Endothelial cell of umbilical vein (primary cell): ENCODE results near the gene GPSM1. TPM values are rescaled to one million over a fixed set of nuclear protein-coding genes. Genes with fewer than 3 reads are reported as not detected.

ENCODE experiments used
- BruUV-seq: library from RNA; stranded (reverse); fragments of 400-500 nt; replicated peaks from 2 replicates; lab custom pipeline; 2021; lab: Mats Ljungman, UMichigan
- CTCF ChIA-PET: fragments of 300-600, 350-600 bp; sonication (Branson Sonifier 250); formaldehyde crosslinking; loops from one replicate; lab custom pipeline; 2021; ENCODE audit warnings: antibody characterized with exemption, inconsistent platforms; lab: Charles Lee
- POLR2A ChIA-PET: fragments of 300-600, 350-600 bp; sonication (Branson Sonifier 250); formaldehyde crosslinking; loops from one replicate; lab custom pipeline; 2021; ENCODE audit warnings: antibody characterized with exemption, inconsistent platforms; lab: Charles Lee
- DNase-seq: peaks from one replicate; pipeline ENCODE4 v3.0.0-alpha.2; 2011; ENCODE audit warnings: low read depth, low spot score
- FAIRE-seq: peaks from 2 replicates; lab custom pipeline; 2011; peaks lifted over from hg19 to GRCh38; lab: Jason Lieb, UNC
- H2AFZ ChIP-seq: 2 replicates; pipeline ENCODE4 v1.6.0; 2012; ENCODE audit warnings: low read depth, low read length, control low read depth, inconsistent platforms
- H3K27ac ChIP-seq: 2 replicates; pipeline ENCODE4 v1.5.1; 2011; ENCODE audit warnings: low read depth, mild to moderate bottlenecking, control low read depth, low read length, moderate library complexity; ENCODE audit not compliant: insufficient read depth
- H3K27me3 ChIP-seq, 2 experiments: 2 replicates each; pipeline versions ENCODE4 v1.6.0 to v1.6.1; 2011; ENCODE audit warnings: low read length in 2 of 2, mixed read lengths in 1 of 2; ENCODE audit not compliant: control insufficient read depth in 2 of 2, insufficient read depth in 2 of 2
- H3K36me3 ChIP-seq, 2 experiments: 2 replicates in 1 of 2; 3 replicates in 1 of 2; pipeline ENCODE4 v1.5.1; 2011; ENCODE audit warnings: low read length in 2 of 2, mild to moderate bottlenecking in 1 of 2, moderate library complexity in 1 of 2; ENCODE audit not compliant: control insufficient read depth in 2 of 2, insufficient read depth in 2 of 2; ENCODE audit errors: extremely low read depth in 1 of 2
- H3K4me1 ChIP-seq: 3 replicates; pipeline ENCODE4 v1.5.1; 2011; ENCODE audit warnings: mild to moderate bottlenecking, low read length; ENCODE audit not compliant: control insufficient read depth, insufficient read depth; ENCODE audit errors: extremely low read depth
- H3K4me2 ChIP-seq: 2 replicates; pipeline ENCODE4 v1.6.1; 2011; ENCODE audit warnings: low read length, control low read depth, mixed read lengths; ENCODE audit not compliant: insufficient read depth
- H3K4me3 ChIP-seq, 3 experiments: fragments of 200-600 bp in 1 of 3; sonication (generic), shearing (Covaris generic) in 1 of 3; replicated peaks in 1 of 3; 2 replicates each; pipeline ENCODE4 v1.5.1; 2011 to 2016; ENCODE audit warnings: control low read depth in 3 of 3, low read length in 3 of 3, mild to moderate bottlenecking in 2 of 3, inconsistent platforms in 1 of 3, low read depth in 1 of 3, moderate library complexity in 1 of 3; ENCODE audit not compliant: insufficient read depth in 1 of 3
- H3K79me2 ChIP-seq: 2 replicates; pipeline ENCODE4 v1.6.0; 2012; ENCODE audit warnings: low read length, inconsistent platforms; ENCODE audit not compliant: control insufficient read depth, insufficient read depth
- H3K9ac ChIP-seq: replicated peaks from 2 replicates; pipeline ENCODE3; 2011; ENCODE audit warnings: low read length, control low read depth; ENCODE audit not compliant: insufficient read depth; ENCODE audit errors: extremely low read depth
- H3K9me1 ChIP-seq: replicated peaks from 3 replicates; pipeline ENCODE4 v1.6.0; 2011; ENCODE audit warnings: mild to moderate bottlenecking, low read length; ENCODE audit not compliant: control insufficient read depth, insufficient read depth; ENCODE audit errors: extremely low read depth
- H3K9me3 ChIP-seq: replicated peaks from 2 replicates; pipeline ENCODE4 v1.5.1; 2012; ENCODE audit warnings: low read length, inconsistent platforms; ENCODE audit not compliant: control insufficient read depth, insufficient read depth
- H4K20me1 ChIP-seq: replicated peaks from 2 replicates; pipeline ENCODE3; 2011; ENCODE audit warnings: mild to moderate bottlenecking, low read length; ENCODE audit not compliant: control insufficient read depth, insufficient read depth; ENCODE audit errors: extremely low read depth
- CTCF ChIP-seq, 2 donors: IDR thresholded peaks; 1 replicate in 1 of 2; 2 replicates in 1 of 2; pipeline ENCODE4 v1.5.1; 2011; ENCODE audit warnings: low read length in 2 of 2, mild to moderate bottlenecking in 2 of 2, moderate library complexity in 2 of 2, control low read depth in 1 of 2, inconsistent platforms in 1 of 2, low read depth in 1 of 2; ENCODE audit not compliant: insufficient read depth in 1 of 2; ENCODE audit errors: extremely low read depth in 1 of 2
- EZH2 ChIP-seq: IDR thresholded peaks from 2 replicates; pipeline ENCODE4 v1.6.1; 2012; ENCODE audit warnings: borderline replicate concordance, low read depth, mild to moderate bottlenecking, moderate library complexity, low read length, inconsistent platforms; ENCODE audit not compliant: severe bottlenecking
- FOS ChIP-seq: IDR thresholded peaks from 2 replicates; pipeline ENCODE4 v1.6.1; 2011; ENCODE audit warnings: mild to moderate bottlenecking, low read length, moderate library complexity, borderline replicate concordance; ENCODE audit not compliant: insufficient read depth
- GATA2 ChIP-seq: IDR thresholded peaks from 2 replicates; pipeline ENCODE4 v1.7.0; 2011; ENCODE audit warnings: low read depth, mild to moderate bottlenecking, moderate library complexity, mixed read lengths, low read length; ENCODE audit not compliant: insufficient read length, insufficient read depth
- JUN ChIP-seq: IDR thresholded peaks from 2 replicates; pipeline ENCODE4 v1.6.1; 2011; ENCODE audit warnings: borderline replicate concordance, low read depth; ENCODE audit not compliant: insufficient read length, insufficient read depth
- MAX ChIP-seq: IDR thresholded peaks from 2 replicates; pipeline ENCODE4 v1.6.1; 2011; ENCODE audit not compliant: insufficient read depth, insufficient read length
- MYC ChIP-seq: IDR thresholded peaks from one replicate; pipeline ENCODE4 v1.6.1; 2011; ENCODE audit warnings: mild to moderate bottlenecking, low read depth, low read length
- POLR2A ChIP-seq: IDR thresholded peaks from 2 replicates; pipeline ENCODE4 v1.6.1; 2012; ENCODE audit warnings: low read depth, mild to moderate bottlenecking, control low read depth, low read length
- POLR2AphosphoS5 ChIP-seq: IDR thresholded peaks from 2 replicates; pipeline ENCODE4 v1.6.1; 2012; ENCODE audit warnings: low read depth, mild to moderate bottlenecking, control low read depth, low read length, moderate library complexity; ENCODE audit not compliant: insufficient read depth
- dilution Hi-C: fragments of 300-500 bp; cut with MboI; formaldehyde crosslinking; loops from one replicate; pipeline ENCODE4 v1.15.0; 2019; ENCODE audit warnings: low sequenced_read_pairs; ENCODE audit not compliant: extremely low pct_ligation_motif_present
- intact Hi-C: fragments of 100-400 bp; cut with micrococcal nuclease; formaldehyde crosslinking; loops from one replicate; pipeline ENCODE4 v1.10.0; 2022
- polyA plus RNA-seq, 4 experiments: library from polyadenylated mRNA; depleted of rRNA in 3 of 4; stranded (reverse) in 3 of 4; unstranded in 1 of 4; fragments of >200 nt; gene quantifications; 2 replicates each; pipeline versions ENCODE4 v1.2.1 to v1.2.3, GENCODE V29; 2011 to 2012; ENCODE audit warnings: missing spikeins in 1 of 4
- total RNA-seq: library from RNA; stranded (reverse); gene quantifications from 2 replicates; pipeline ENCODE4 v1.2.3, GENCODE V29; 2021

Gene GPSM1
- total and polyA plus RNA-seq, 2 donors (not counting 3 experiments of a cell fraction or from before 2014, with no cell fraction given) = 34.6 to 47.1 TPM

GRCh38 chr9:136316271-136316751 is 11.0 kb upstream of the GPSM1 start:
- TF ChIP-seq FOS = no peak
- TF ChIP-seq MYC = no peak
- no peak for TF ChIP-seq GATA2
- no peak for TF ChIP-seq MAX
- no peak for TF ChIP-seq EZH2
- TF ChIP-seq JUN = no peak
- no peak for TF ChIP-seq CTCF (IDR thresholded peaks at IDR 0.05; ENCODE audit: extremely low read depth in 1 of 2, insufficient read depth in 1 of 2, low read depth in 1 of 2, low read length in 2 of 2)
- TF ChIP-seq POLR2AphosphoS5 = no peak
- no peak for TF ChIP-seq POLR2A
- no peaks in the 10 kb centered on the region for H3K9me1 ChIP-seq
- no TSS peak for BruUV-seq
- H3K36me3 ChIP-seq = no peaks in the 10 kb centered on the region
- no peak overlapping the region for H3K27ac ChIP-seq
- POLR2A ChIA-PET = no interaction called here
- FAIRE-seq (no peak), DNase-seq (no peak)
- H3K4me2 ChIP-seq = no peak overlapping the region
- H3K4me3 ChIP-seq = no peak overlapping the region
- dilution Hi-C loops = no loop called here
- no peak overlapping the region for H3K9ac ChIP-seq
- CTCF ChIA-PET = no interaction called here
- no peaks in the 10 kb centered on the region for H4K20me1 ChIP-seq
- no peaks in the 10 kb centered on the region for H3K9me3 ChIP-seq
- H2AFZ ChIP-seq = no peak overlapping the region
- intact Hi-C loops = no loop called here
- no peaks in the 10 kb centered on the region for H3K79me2 ChIP-seq
- H3K4me1 ChIP-seq = no peaks in the 10 kb centered on the region
- H3K27me3 ChIP-seq = no peaks in the 10 kb centered on the region
